ENCODE data around the gene GATB. TPM values are rescaled to one million over a fixed set of nuclear protein-coding genes. Genes with fewer than 3 reads are reported as not detected.

Gene GATB
- total and polyA plus RNA-seq, 10 of the 15 experiments (the other 5 are each of a cell fraction or from before 2014, with no cell fraction given): 20.5 to 37.3 (median 30.5) TPM

DNA sequence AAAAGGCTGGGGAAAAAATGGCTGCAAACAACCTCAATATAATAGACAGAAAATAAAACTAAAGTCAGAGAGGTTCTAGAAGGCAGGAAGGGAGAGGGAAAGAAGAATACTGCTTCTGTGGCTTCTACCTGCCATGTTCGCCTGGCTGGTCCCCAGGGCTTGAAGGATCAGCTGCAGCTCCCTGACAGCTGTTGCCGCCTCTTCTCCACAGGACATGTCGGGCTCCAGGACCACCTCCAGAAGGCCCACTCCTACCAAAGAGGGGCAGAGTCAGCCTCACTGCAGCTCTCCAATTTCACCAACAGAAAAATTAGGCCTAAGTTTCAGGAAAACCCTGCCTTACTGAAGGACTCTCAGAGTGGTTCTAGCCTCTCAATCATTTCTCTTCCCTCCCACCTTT is 44.9 kb downstream of the GATB start (continued):
- TF ChIP-seq, protein P1, sequence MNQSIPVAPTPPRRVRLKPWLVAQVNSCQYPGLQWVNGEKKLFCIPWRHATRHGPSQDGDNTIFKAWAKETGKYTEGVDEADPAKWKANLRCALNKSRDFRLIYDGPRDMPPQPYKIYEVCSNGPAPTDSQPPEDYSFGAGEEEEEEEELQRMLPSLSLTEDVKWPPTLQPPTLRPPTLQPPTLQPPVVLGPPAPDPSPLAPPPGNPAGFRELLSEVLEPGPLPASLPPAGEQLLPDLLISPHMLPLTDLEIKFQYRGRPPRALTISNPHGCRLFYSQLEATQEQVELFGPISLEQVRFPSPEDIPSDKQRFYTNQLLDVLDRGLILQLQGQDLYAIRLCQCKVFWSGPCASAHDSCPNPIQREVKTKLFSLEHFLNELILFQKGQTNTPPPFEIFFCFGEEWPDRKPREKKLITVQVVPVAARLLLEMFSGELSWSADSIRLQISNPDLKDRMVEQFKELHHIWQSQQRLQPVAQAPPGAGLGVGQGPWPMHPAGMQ (IDR thresholded peaks at IDR 0.05; ENCODE audit: borderline replicate concordance): no peak
- TF ChIP-seq SMARCA5 (IDR thresholded peaks at IDR 0.05) (no peak), SREBF1 (IDR thresholded peaks at IDR 0.05; ENCODE audit: low read length) (no peak), ASH2L (IDR thresholded peaks at IDR 0.05; ENCODE audit: borderline replicate concordance, low read depth) (no peak), SMAD5 (IDR thresholded peaks at IDR 0.05; ENCODE audit: low read depth) (no peak), SUZ12 (IDR thresholded peaks at IDR 0.05; ENCODE audit: unreplicated experiment) (no peak), NRF1 (conservative IDR thresholded peaks at IDR 0.05; ENCODE audit: low read depth, low read length) (no peak), MYC (IDR thresholded peaks at IDR 0.05; ENCODE audit: insufficient read depth, insufficient read length, insufficient replicate concordance, low read length, severe bottlenecking) (no peak), NFXL1 (IDR thresholded peaks at IDR 0.05; ENCODE audit: borderline replicate concordance) (no peak)

DNA sequence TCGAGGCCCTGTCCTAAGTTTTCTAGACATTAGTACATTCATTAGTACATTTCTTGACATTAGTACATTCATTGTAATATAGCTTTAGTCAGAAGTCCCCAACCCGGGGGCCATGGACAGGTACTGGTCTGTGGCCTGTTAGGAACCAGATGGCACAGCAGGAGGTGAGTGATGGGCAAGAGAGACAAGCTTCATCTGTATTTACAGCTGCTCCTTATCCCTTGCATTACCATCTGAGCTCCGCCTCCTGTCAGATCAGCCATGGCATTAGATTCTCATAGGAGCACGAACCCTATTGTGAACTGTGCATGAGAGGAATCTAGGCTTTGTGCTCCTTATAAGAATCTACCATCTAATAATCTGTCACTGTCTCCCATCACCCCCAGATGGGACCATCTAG is 48.0 kb downstream of the GATB start:
- ChIA-PET RAD21 (ENCODE audit: unreplicated experiment) (interaction anchor here (1.5 kb wide), 1 partner anchor 90 kb away, joined by 3 read pairs; no protein-coding TSS in a partner anchor), CTCF (interaction anchor here (1.6 kb wide), 1 partner anchor 12 kb away, joined by 5 read pairs; no protein-coding TSS in a partner anchor), POLR2A (no interaction called here), SMC1A (ENCODE audit: uncharacterized antibody, unreplicated experiment) (interaction anchor here (1.2 kb wide), 1 partner anchor 31 kb away, joined by 3 read pairs; no protein-coding TSS in a partner anchor)
- Histone ChIP-seq H3K4me3 (no peak overlapping the region), H3K9ac (ENCODE audit: control insufficient read depth, insufficient read depth, low read length) (no peak overlapping the region), H3K79me2 (ENCODE audit: control insufficient read depth, insufficient read depth, low read length) (no peaks in the 10 kb centered on the region), H3K36me3 (ENCODE audit: control insufficient read depth in 2 of 2, insufficient read depth in 2 of 2, low read length in 1 of 2) (peaks cover 0 to 9% of the 10 kb centered on the region in 2 experiments; a peak in 3 of 4 replicates), H3K9me3 (replicated peaks; ENCODE audit: control insufficient read depth, insufficient read depth, low read length) (no peaks in the 10 kb centered on the region), H4K20me1 (ENCODE audit: control insufficient read depth, insufficient read depth) (no peaks in the 10 kb centered on the region), H3K27me3 (replicated peaks in 1 of 2; ENCODE audit: control insufficient read depth in 2 of 2, insufficient read depth in 2 of 2, low read length in 1 of 2) (no peaks in the 10 kb centered on the region), H2AFZ (ENCODE audit: control insufficient read depth, low read depth, low read length) (no peak overlapping the region), H3K27ac (ENCODE audit: control insufficient read depth, insufficient read depth) (no peak overlapping the region), H3K4me2 (ENCODE audit: control insufficient read depth, insufficient read depth) (no peak overlapping the region), H3K4me1 (ENCODE audit: control insufficient read depth, insufficient read depth, low read length) (no peaks in the 10 kb centered on the region; the same call in 1 of the 2 replicates)
- no TSS peak for BruUV-seq (replicated peaks)
- FAIRE-seq (no peak), ATAC-seq (no peak), DNase-seq (ENCODE audit: low read depth, low spot score) (no peak)
- WGBS (ENCODE audit: insufficient coverage, insufficient replicate concordance, low lambda C conversion rate, missing lambda C conversion rate): 97% methylated on average over 4 of the region's 4 CpGs
- intact Hi-C loops (cut with micrococcal nuclease; ENCODE audit: unreplicated experiment) (no loop called here), in situ Hi-C loops (cut with MboI) (no loop called here)
- no peak for TF ChIP-seq TCF12 (IDR thresholded peaks at IDR 0.05; ENCODE audit: low read depth, low read length)
- no peak for TF ChIP-seq EZH2 (IDR thresholded peaks at IDR 0.05; ENCODE audit: borderline replicate concordance, control insufficient read depth, low read depth, low read length)
- TF ChIP-seq CBX3 (IDR thresholded peaks at IDR 0.05; ENCODE audit: borderline replicate concordance, low read depth): no peak
- no peak for TF ChIP-seq TBL1XR1 (IDR thresholded peaks at IDR 0.05; ENCODE audit: low read depth, low read length)
- TF ChIP-seq IKZF1 (conservative IDR thresholded peaks at IDR 0.05): no peak
- TF ChIP-seq, protein P2, sequence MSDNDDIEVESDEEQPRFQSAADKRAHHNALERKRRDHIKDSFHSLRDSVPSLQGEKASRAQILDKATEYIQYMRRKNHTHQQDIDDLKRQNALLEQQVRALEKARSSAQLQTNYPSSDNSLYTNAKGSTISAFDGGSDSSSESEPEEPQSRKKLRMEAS (IDR thresholded peaks at IDR 0.05; ENCODE audit: low read depth, low read length): no peak
- no peak for TF ChIP-seq FOXK2 (IDR thresholded peaks at IDR 0.05)

Measured in GM12878 (cell line).